IMR-90 (cell line): ENCODE data around the gene MAPK9. TPM values are rescaled to one million over a fixed set of nuclear protein-coding genes. Genes with fewer than 3 reads are reported as not detected.

ENCODE experiments used
- ATAC-seq: fragments of 200-7000 bp; cut with Tn5 transposase; 2 replicates; pipeline ENCODE4 v1.9.1; 2020; ENCODE audit warnings: low read depth, mild to moderate bottlenecking, moderate library complexity
- BruUV-seq: library from RNA; stranded (reverse); fragments of 400-500 nt; replicated peaks from 2 replicates; lab custom pipeline; 2021; lab: Mats Ljungman, UMichigan
- CTCF ChIA-PET: fragments of 300-600 bp; formaldehyde crosslinking; extraction: SDS; loops from one replicate; lab custom pipeline; 2021; ENCODE audit warnings: antibody characterized with exemption; lab: Yijun Ruan, JAX
- POLR2A ChIA-PET: fragments of 300-600 bp; sonication (Branson Sonifier 250); formaldehyde crosslinking; loops from one replicate; lab custom pipeline; 2022; ENCODE audit warnings: antibody characterized with exemption; ENCODE audit not compliant: unreplicated experiment; lab: Charles Lee
- DNase-seq: peaks from one replicate; pipeline ENCODE4 v3.0.0; 2013
- H2AFZ ChIP-seq: replicated peaks from 2 replicates; pipeline ENCODE3; 2013; ENCODE audit warnings: low read length, mild to moderate bottlenecking; ENCODE audit not compliant: poor library complexity
- H2AK5ac ChIP-seq: 2 replicates; pipeline ENCODE4 v1.6.1; 2013; ENCODE audit warnings: low read depth, low read length, inconsistent platforms
- H2AK9ac ChIP-seq: replicated peaks from 2 replicates; pipeline ENCODE3; 2013; ENCODE audit warnings: mild to moderate bottlenecking, low read depth, low read length, moderate library complexity; ENCODE audit not compliant: poor library complexity
- H2BK120ac ChIP-seq: 2 replicates; pipeline ENCODE4 v1.6.1; 2013; ENCODE audit warnings: low read depth, low read length, inconsistent platforms
- H2BK15ac ChIP-seq: 3 replicates; pipeline ENCODE4 v1.6.1; 2013; ENCODE audit warnings: low read depth, low read length, inconsistent platforms
- H2BK20ac ChIP-seq: 2 replicates; pipeline ENCODE4 v1.6.1; 2013; ENCODE audit warnings: low read depth, mild to moderate bottlenecking, inconsistent platforms, low read length, moderate library complexity
- H2BK5ac ChIP-seq: 2 replicates; pipeline ENCODE4 v1.6.1; 2013; ENCODE audit warnings: mild to moderate bottlenecking, low read depth, low read length, inconsistent platforms; ENCODE audit not compliant: poor library complexity, severe bottlenecking
- H3K14ac ChIP-seq: replicated peaks from 2 replicates; pipeline ENCODE4 v1.6.1; 2013; ENCODE audit warnings: low read depth, low read length, inconsistent platforms
- H3K18ac ChIP-seq: 2 replicates; pipeline ENCODE4 v1.6.1; 2013; ENCODE audit warnings: low read depth, low read length, control low read depth
- H3K23ac ChIP-seq: 2 replicates; pipeline ENCODE4 v1.6.1; 2013; ENCODE audit warnings: low read depth, low read length, inconsistent platforms
- H3K27ac ChIP-seq: 2 replicates; pipeline ENCODE4 v1.5.1; 2013; ENCODE audit warnings: mild to moderate bottlenecking, control low read depth, low read length; ENCODE audit not compliant: insufficient read depth
- H3K27me3 ChIP-seq: 2 replicates; pipeline ENCODE4 v1.6.1; 2013; ENCODE audit warnings: low read length; ENCODE audit not compliant: control insufficient read depth, insufficient read depth
- H3K36me3 ChIP-seq: 2 replicates; pipeline ENCODE4 v1.6.1; 2013; ENCODE audit warnings: low read length, mixed read lengths; ENCODE audit not compliant: control insufficient read depth, insufficient read depth
- H3K4ac ChIP-seq: 2 replicates; pipeline ENCODE4 v1.6.1; 2013; ENCODE audit warnings: low read depth, low read length, inconsistent platforms
- H3K4me1 ChIP-seq: 2 replicates; pipeline ENCODE4 v1.6.1; 2013; ENCODE audit warnings: low read length, mixed read lengths; ENCODE audit not compliant: control insufficient read depth, insufficient read depth
- H3K4me2 ChIP-seq: 2 replicates; pipeline ENCODE4 v1.6.1; 2013; ENCODE audit warnings: low read depth, mild to moderate bottlenecking, control low read depth, low read length, moderate library complexity
- H3K4me3 ChIP-seq: 2 replicates; pipeline ENCODE4 v1.5.1; 2013; ENCODE audit warnings: low read depth, mild to moderate bottlenecking, control low read depth, low read length, moderate library complexity; ENCODE audit not compliant: insufficient read depth
- H3K56ac ChIP-seq: 2 replicates; pipeline ENCODE4 v1.6.1; 2013; ENCODE audit warnings: low read length, inconsistent platforms; ENCODE audit not compliant: insufficient read depth; ENCODE audit errors: extremely low read depth
- H3K79me1 ChIP-seq, 2 experiments: 2 replicates each; pipeline ENCODE4 v1.6.1; 2013; ENCODE audit warnings: low read length in 2 of 2, inconsistent platforms in 1 of 2, low read depth in 1 of 2
- H3K9ac ChIP-seq: 2 replicates; pipeline ENCODE4 v1.6.1; 2013; ENCODE audit warnings: low read depth, low read length, control low read depth
- H3K9me1 ChIP-seq: 2 replicates; pipeline ENCODE4 v1.6.1; 2013; ENCODE audit warnings: low read length, inconsistent platforms; ENCODE audit not compliant: insufficient read depth
- H3K9me3 ChIP-seq: 2 replicates; pipeline ENCODE4 v1.6.1; 2013; ENCODE audit warnings: low read length; ENCODE audit not compliant: control insufficient read depth, insufficient read depth
- H4K20me1 ChIP-seq: 2 replicates; pipeline ENCODE4 v1.6.1; 2013; ENCODE audit warnings: low read length, inconsistent platforms; ENCODE audit not compliant: insufficient read depth
- H4K5ac ChIP-seq: 2 replicates; pipeline ENCODE4 v1.6.1; 2013; ENCODE audit warnings: mild to moderate bottlenecking, low read depth, low read length, control low read depth
- H4K8ac ChIP-seq, 2 experiments: 2 replicates each; pipeline ENCODE4 v1.6.1; 2013; ENCODE audit warnings: low read depth in 2 of 2, low read length in 2 of 2, control low read depth in 1 of 2, inconsistent platforms in 1 of 2
- H4K91ac ChIP-seq: 2 replicates; pipeline ENCODE4 v1.6.1; 2013; ENCODE audit warnings: low read depth, low read length, inconsistent platforms; ENCODE audit not compliant: insufficient read depth
- BHLHE40 ChIP-seq: fragments of 150-350 bp; IDR thresholded peaks from 2 replicates; pipeline ENCODE4 v1.6.1; 2016; ENCODE audit warnings: mild to moderate bottlenecking, low read depth, low read length
- CEBPB ChIP-seq: IDR thresholded peaks from 2 replicates; pipeline ENCODE4 v1.6.1; 2012; ENCODE audit warnings: low read depth, low read length, improper control_type of control experiment
- ELK1 ChIP-seq: fragments of 150-350 bp; IDR thresholded peaks from 2 replicates; pipeline ENCODE4 v1.6.1; 2016; ENCODE audit warnings: low read depth, mild to moderate bottlenecking, low read length, moderate library complexity, borderline replicate concordance
- MAZ ChIP-seq: IDR thresholded peaks from 2 replicates; pipeline ENCODE4 v1.6.1; 2012; ENCODE audit warnings: low read depth, mild to moderate bottlenecking, low read length, improper control_type of control experiment, moderate library complexity, borderline replicate concordance
- RAD21 ChIP-seq: IDR thresholded peaks from 2 replicates; pipeline ENCODE4 v1.6.1; 2012; ENCODE audit warnings: low read length, improper control_type of control experiment
- WGBS, 2 experiments: methylation state at CpG; one replicate each; pipeline versions ENCODE4 v1.1.5 to v1.1.7; 2013; ENCODE audit warnings: missing lambda C conversion rate in 2 of 2; ENCODE audit not compliant: insufficient read length in 1 of 2; ENCODE audit errors: extremely low coverage in 2 of 2; 5-methylcytosine and 5-hydroxymethylcytosine counted together
- dilution Hi-C: fragments of 300-500 bp; cut with HindIII; formaldehyde crosslinking; loops from one replicate; pipeline ENCODE4 v1.14.3; 2018; ENCODE audit warnings: low sequenced_read_pairs; ENCODE audit not compliant: unreplicated experiment
- in situ Hi-C: fragments of 300-500 bp; cut with MboI; formaldehyde crosslinking; loops from 3 replicates; pipeline ENCODE4 v1.14.3; 2019; ENCODE audit warnings: low sequenced_read_pairs, inconsistent platforms, mixed read lengths
- intact Hi-C: fragments of 100-400 bp; cut with micrococcal nuclease; formaldehyde crosslinking; loops from 2 replicates; pipeline ENCODE4 v1.10.0; 2022
- polyA plus RNA-seq, 3 experiments: library from polyadenylated mRNA; depleted of rRNA; stranded (reverse); fragments of >200 nt; gene quantifications; 2 replicates each; pipeline ENCODE4 v1.2.3, GENCODE V29; 2012; ENCODE audit warnings: low replicate concordance in 1 of 3
- total RNA-seq: library from RNA; depleted of rRNA; stranded (reverse); fragments of >200 nt; gene quantifications from 2 replicates; pipeline ENCODE4 v1.2.3, GENCODE V29; 2012

The MAPK9 gene
- total and polyA plus RNA-seq, 2 of the 4 experiments (the other 2 are of a cell fraction) = 22.9 to 23.3 TPM

- Histone ChIP-seq H3K27me3 (no peaks in the 10 kb centered on the region), H3K27ac (no peak overlapping the region), H3K4me3 (no peak overlapping the region), H2AFZ (no peak overlapping the region), H2AK9ac (no peak overlapping the region), H3K36me3 (peaks cover 27% of the 10 kb centered on the region), H2BK15ac (no peak overlapping the region), H4K8ac (no peak overlapping the region), H3K14ac (no peak overlapping the region), H3K9me3 (no peaks in the 10 kb centered on the region), H4K5ac (no peak overlapping the region), H3K18ac (no peak overlapping the region), H2BK20ac (no peak overlapping the region), H4K20me1 (peaks cover 5% of the 10 kb centered on the region), H2AK5ac (no peak overlapping the region), H3K4me2 (no peak overlapping the region), H4K91ac (no peak overlapping the region), H3K56ac (no peak overlapping the region), H3K23ac (no peak overlapping the region), H2BK5ac (no peak overlapping the region), H2BK120ac (no peak overlapping the region), H3K9ac (no peak overlapping the region), H3K4ac (no peak overlapping the region), H3K4me1 (peaks cover 6% of the 10 kb centered on the region), H3K9me1 (peaks cover 13% of the 10 kb centered on the region; the same call in 1 of the 2 replicates), H3K79me1 (peaks cover 0 to 21% of the 10 kb centered on the region in 2 experiments; a peak in 3 of 4 replicates)
- TF ChIP-seq CEBPB (no peak), BHLHE40 (no peak), MAZ (no peak), ELK1 (no peak), RAD21 (no peak)
- intact Hi-C loops = no loop called here
- BruUV-seq = no TSS peak
- ATAC-seq (no peak), DNase-seq (no peak)
- in situ Hi-C loops = no loop called here
- ChIA-PET CTCF (interaction anchor here (0.5 to 1.4 kb wide), 2 partner anchors 9 to 16 kb away, joined by 3 to 5 read pairs; no protein-coding TSS in a partner anchor), POLR2A (no interaction called here)
- dilution Hi-C loops = no loop called here
- no CpG with 5 or more reads among the region's 22 CpGs for WGBS, 2 experiments
Measured at GRCh38 chr5:180338001-180338707, 46.3 kb upstream of the MAPK9 start.
